Right ventricle myocardium superior (tissue), 1 donor: ENCODE results near the gene TTC7B. TPM values are rescaled to one million over a fixed set of nuclear protein-coding genes. Genes with fewer than 3 reads are reported as not detected.
"Not testable (repeated sequence)": the region's sequence is repeated elsewhere in the genome, so short reads cannot be mapped to it uniquely, and the experiment has no call there.

Source experiments
- ATAC-seq: fragments of 200-7000 bp; cut with Tn5 transposase; one replicate; pipeline ENCODE4 v1.9.1; 2020; ENCODE audit warnings: mild to moderate bottlenecking; ENCODE audit not compliant: poor library complexity
- DNase-seq: peaks from one replicate; pipeline ENCODE4 v3.0.0-alpha.2; 2020
- intact Hi-C: fragments of 100-400 bp; cut with DNase I; formaldehyde crosslinking; loops from one replicate; pipeline ENCODE4 v1.11.2; 2022
- total RNA-seq: library from RNA; stranded (reverse); fragmentation: NEBNext Ultra II Directional; extraction: Animal tissue kit (Norgen Biotek cat#: 25700); gene quantifications from one replicate; pipeline ENCODE4 v1.2.1, GENCODE V29; 2021
- donor health status: DM: no; HTN: yes; CAD: no; lungs with severe emphysema.

The TTC7B gene
- total RNA-seq, 1 donor from 2014 or later, result 60.3 TPM

DNA sequence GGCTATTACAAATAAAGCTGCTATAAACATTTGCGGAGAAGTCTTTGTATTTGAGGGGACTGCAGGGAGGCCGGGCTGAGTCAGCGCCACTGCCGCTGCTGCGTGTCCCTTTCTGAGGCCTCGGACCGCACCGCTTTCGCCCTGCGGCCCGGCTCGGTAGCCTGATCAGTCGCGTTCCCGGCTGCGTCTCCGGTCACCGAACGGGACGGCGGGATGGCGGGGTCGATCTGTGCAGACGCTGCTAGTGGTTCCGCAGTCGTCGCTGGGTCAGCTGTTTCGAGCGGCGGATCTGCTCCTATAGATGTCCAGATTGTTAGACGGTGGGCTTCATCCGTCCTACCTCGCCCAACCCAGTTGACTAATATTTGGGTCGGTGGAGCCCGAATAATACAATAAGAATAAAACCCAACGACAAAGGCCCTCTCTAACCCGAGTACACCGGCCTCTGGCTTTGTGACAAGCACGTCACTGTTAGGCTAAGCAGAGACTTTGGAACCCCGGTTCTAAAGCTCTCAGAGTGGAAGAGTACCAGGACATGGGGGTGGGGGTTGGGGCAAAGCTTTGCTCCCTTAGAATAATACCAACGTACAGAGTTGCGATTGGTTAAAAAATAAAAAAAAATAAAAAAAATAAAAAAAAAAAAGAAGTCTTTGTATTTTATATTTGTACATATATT is 290.7 kb downstream of the TTC7B start:
- ATAC-seq (peak; percentile 26), DNase-seq (peak; percentile 20)
- intact Hi-C loops, result not testable (repeated sequence)

DNA sequence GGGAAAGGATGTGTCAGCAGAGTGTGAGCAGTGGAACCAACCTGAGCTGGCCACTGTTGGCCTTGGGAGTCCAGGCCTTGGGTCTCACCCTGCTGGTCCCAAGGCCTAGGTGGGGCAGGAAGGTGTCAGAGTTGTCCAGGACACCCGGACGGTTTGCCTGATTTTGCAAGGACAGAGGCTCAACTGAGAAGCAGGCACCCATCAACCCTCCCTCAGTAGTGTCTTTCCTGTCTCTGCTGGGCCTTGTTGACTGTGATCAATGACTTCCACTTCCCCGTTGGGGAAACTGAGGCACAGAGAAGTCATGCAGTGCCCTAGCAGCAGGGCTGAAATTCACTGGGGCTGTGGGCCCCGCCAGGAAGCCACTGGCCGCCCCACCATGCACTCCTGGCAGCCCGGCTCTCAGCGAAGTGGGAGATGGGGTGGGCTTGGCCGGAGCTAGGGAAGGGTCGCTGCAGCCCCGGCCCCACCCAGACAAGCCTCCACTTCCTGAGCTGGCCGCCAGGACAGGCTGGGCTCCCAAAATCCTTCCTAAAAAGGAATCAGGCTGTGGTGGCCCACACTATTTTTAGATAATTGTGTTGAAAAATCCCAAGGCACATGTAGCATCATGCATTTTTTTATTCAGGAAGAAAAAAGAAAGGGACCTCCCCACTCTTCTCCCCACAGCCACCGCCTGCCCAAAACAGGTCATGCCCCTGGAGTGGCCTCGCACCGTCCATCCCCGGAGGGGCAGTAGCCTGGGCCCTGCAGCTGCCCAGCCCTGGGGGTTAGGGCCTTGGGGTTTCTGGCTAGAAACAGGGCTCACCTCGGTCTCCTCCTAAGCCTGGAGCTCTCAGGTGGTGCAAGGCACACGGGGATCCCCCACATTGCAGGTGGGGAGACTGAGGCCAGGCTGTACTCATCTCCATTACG is 292.0 kb downstream of the TTC7B start:
- intact Hi-C loops, result no loop called here

DNA sequence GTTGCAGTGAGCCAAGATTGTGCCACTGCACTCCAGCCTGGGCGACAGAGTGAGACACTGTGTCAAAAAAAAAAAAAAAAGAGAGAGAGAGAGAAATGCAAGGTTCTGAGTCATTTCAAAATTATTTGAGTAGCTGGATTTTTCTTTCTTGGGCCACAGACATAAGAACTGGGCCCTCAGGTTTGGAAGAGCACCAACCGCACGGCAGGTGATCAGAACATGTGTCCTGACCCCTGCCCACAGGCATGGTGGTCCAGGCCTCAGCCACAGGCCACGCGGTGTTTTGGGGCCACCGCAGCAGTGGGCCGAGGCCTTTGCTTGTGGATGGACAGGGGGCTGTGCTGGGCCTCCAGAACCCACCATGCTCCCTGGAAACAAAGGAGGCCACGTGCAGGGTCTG is 292.7 kb downstream of the TTC7B start:
- intact Hi-C loops, result no loop called here
- no peak for ATAC-seq

More for the DNA sequence above, 292.0 kb downstream of the TTC7B start:
- DNase-seq, result peak; percentile 34
- ATAC-seq, result no peak

DNA sequence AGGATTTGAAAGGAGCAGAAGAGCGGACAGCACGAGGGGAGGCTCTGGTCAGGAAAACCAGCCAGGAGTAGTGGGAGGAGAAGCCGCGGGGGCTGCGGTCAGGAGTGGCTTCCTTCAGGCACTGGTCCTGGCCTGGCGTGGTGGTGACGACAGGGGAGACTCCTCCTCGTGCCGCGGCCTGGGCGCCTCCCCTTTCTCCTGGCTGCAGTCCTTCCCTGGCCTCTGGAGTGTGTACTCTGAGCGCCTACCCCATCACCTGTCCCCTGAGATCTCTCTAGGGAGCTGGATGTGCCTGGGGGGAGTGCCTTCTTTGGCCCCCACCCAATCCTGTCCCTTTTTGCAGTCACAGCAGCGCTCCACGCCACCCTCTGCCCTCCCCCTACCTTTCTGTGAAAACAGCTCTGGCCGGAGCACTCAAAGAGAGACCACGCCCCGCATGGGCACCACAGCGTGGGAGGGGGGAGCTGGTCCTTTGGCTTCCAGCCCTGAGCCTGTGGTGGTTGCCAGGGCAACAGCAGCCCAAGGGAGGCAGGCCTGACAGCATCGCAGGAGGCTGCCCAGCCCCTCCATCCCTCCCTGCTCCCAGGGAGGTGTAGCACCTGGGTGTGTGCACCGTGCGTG is 293.5 kb downstream of the TTC7B start:
- intact Hi-C loops, result no loop called here
- ATAC-seq (peak; percentile 48), DNase-seq (peak; percentile 55)

More for the DNA sequence above, 292.7 kb downstream of the TTC7B start:
- DNase-seq, result peak; percentile 13

DNA sequence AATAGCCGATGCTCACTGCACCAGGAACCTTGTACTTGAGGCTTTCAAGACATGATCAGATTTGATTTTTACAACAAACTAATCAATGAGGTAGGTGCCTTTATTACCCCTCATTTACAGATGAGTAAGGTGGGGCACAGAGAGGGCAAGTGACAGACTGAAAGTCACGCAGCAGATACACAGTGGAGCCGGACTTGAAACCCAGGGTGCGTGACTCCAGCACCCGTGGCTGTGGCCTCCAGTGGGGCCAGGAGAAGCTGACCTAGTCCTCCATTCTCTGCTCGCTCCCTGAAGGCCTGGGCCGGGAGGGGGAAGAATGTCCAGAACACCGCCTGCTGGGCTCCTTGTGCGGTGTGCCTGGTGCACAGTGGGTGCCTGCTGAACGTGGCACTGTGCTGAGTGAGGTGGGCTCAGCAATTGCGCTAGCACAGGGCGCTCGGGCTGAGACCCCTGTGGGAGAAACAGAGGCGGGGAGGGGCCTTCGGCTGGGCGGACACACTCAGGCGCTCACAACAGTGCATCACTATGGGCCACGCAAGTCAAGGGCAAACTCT is 294.2 kb downstream of the TTC7B start:
- DNase-seq (peak; percentile 30), ATAC-seq (no peak)
- intact Hi-C loops, result no loop called here

DNA sequence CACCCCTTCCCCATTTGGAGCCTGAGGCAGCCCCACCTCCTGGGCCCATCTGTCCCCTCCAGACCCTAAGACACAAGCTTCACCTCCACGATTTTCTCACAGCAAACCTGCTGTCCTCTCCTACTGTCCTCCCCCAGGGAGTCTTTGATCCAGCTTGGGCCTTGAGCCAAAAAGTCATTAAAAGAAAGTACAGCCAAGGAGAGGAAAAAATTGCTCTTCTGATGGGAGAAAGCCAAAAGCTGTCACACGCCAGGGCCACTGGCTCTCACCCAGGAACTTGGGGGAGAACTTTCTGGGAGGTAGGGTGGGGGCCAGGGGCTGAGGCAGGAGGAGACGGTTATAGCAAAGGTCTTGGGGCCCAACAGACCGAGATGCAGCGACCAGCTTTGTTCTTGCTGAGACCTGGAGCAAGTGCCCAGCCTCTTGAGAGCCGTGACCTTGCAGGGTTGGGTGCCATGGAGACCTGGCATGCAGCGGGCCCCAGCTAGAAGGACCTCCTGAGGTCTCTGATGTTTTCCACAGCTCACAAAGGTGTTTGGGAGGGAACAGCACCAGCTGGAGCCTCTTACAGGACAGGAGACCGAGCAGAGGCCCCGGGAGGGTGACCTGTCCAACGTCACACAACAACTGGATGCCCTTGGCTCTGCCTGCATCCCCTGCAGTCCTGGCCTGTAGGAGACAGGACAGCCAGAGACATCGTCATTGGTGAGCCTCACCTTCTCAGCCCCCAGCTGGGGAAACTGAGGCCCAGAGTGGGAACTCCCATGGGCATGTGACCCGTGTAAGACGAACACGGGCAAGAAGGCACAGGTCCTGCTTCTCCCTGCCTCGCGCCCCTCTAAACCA is 294.9 kb downstream of the TTC7B start:
- ATAC-seq (peak; percentile 14), DNase-seq (peak; percentile 15)
- intact Hi-C loops, result no loop called here

DNA sequence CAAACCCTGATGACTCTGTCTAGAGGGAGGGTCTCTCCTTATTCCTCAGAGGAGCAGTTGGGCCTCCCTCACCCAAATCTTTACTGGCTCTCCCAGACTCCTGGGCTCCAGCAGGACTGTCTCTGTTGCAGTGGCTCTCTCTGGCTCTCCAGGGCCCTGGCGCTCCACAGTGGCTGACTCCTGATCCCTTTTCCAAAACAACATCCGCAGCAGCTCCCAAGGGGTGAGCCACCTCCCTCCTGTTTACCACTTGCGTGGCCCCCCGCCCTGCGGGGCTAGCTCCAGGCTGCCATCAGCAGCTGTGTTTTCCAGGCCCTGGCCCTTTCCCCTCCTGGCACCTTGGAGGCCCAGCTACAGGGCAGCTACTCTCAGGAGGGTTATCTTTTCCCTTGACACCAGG is 295.9 kb downstream of the TTC7B start:
- ATAC-seq, result no peak
- intact Hi-C loops, result no loop called here
- DNase-seq, result no peak

DNA sequence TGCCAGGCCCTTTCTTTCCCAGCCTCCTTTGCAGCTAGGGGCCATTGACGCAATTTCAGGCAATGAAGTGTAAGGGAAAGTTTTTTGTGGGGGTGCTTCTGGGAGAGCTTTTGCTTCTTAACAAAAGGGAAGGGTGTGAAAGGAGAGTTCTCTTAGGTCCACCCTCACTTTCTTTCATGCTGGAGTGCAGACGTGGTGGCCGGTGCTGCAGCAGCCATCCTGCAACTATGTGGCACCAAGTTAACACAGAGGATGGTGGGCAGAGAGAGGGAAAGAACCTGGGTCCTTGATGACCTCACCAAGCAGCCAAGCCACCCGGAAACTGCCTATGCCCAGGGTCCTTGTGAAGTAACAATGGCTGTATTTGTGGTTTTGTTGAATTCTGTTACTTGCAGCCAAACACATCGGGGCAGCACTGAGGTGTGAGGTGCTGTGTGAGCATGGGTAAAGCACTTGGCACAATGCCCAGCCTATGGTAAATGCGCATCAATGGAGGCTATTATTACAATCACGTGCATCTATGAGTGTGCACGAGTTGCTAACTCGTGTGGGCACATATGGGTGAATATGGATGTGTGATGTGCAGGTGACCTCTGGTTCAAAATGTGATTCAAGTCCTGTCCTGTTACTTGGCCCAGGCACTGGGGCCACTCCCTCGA is 296.8 kb downstream of the TTC7B start:
- ATAC-seq, result no peak
- DNase-seq, result no peak
- intact Hi-C loops, result loop anchor here (5.0 kb wide), 1 partner anchor 122 kb away; the partner anchor contains the start of gene CALM1

DNA sequence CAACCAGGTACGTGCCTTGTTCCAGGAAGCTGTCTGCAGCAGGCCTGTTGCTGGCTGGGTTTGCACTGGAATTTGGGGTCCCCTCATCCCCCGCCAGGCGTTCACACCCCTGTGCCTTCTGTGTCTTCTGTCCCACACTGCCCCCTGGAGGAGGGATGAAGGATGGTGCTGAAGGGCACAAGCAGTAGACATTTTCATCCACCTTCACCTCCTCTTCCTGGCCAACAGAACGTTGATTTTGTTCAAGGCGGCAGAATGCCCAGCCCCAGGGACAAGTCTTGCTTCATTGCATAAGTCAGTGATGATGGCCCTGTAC is 297.3 kb downstream of the TTC7B start:
- no peak for DNase-seq
- intact Hi-C loops, result loop anchor here (5.0 kb wide), 1 partner anchor 122 kb away; the partner anchor contains the start of gene CALM1
- no peak for ATAC-seq

DNA sequence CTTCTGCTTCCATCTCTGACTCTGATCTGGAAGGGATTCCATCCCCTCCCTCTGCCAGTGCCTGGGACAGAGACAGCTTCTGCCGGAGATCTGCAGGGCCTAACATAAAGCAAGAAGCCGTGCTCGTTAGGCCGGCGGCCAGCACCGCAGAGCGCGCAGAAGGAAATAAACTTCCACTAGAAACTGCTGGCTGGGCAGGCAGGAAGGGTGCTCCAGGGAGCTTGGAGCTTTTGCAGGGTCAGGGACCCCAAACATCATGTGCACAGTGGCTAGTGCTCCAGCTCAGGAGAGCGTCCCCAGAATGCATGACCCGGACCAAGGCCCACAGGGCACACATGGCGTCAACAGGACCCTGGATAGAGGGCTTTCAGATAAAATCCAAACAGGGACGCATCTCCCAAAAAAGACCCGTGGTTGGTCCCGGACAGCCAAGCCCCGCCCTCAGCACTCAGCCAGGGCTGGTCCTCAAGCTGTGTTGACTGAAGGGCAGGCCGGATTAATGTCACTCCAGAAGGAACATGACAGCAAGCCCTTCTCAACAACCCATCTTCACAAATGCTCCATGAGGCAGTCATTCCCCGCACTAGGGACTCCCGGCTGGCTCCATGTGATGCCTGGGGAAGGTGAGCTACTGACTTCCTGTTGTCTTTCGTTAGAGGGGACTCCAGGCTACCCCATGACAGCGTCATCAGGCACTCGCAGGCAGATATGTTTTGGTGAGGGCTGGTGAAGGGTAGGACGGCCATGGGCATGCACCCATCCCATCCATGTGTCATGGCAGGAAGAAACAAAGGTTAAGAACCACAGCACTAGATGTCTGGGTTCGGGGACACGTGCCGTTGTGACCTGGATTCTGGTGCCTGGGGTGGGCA is 297.9 kb downstream of the TTC7B start:
- intact Hi-C loops, result loop anchor here (5.0 kb wide), 1 partner anchor 121 kb away; the partner anchor contains the start of gene CALM1
- no peak for DNase-seq
- no peak for ATAC-seq

DNA sequence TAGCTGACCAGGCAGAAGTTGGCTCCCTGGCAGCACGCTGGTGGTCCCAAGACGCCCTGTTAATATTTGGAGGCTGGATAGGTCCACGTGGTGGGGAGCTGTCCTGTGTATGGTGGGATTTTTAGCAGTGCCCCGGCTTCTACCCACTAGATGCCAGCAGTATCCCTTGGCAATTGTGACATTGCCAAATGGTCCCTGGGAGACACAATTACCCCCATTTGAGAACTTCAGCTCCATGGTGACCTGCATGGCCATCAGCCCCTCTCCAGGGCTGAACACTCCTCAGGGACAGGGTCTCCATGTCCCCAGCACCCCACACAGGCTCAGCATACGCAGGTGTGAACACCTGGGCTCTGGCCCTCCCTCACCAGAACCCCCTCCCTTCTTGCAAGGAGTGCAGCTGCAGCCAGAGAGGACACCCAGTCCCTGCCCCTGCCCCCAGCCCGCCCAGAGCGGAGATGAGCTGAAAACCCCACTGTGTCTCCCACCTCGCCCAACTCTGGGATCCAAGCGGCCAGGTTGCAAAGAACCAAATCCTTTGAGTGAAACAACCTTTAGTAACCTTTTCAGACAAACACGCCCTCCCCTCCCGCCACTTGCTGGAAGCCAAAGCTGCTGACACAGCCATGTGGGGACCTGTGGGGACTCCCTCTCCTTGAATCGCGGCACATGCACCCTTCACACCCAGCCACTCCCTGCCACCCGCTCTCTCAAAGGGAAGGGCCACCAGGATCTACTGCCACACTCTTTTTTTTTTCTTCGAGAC is 299.0 kb downstream of the TTC7B start:
- intact Hi-C loops, result loop anchor here (5.0 kb wide), 1 partner anchor 120 kb away; the partner anchor contains the start of gene CALM1
- ATAC-seq (no peak), DNase-seq (no peak)

DNA sequence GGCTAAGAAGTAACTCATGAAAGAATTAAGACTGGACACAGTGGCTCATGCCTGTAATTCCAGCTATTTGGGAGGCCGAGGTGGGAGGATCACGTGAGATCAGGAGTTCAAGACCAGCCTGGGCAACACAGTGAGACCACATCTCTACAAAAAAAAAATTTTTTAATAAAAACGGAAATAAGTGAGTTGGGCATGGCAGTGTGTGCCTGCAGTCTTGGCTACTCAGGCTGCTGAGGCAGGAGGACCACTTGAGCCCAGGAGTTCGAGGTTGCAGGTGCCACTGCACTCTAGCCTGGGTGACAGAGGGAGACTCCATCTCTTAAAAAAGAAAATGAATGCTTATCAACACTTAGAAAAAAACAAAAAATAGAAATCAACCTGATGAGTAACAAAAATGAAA is 301.7 kb downstream of the TTC7B start:
- ATAC-seq (no peak), DNase-seq (no peak)
- intact Hi-C loops, result loop anchor here (5.0 kb wide), 1 partner anchor 63 kb away; no protein-coding TSS in a partner anchor

DNA sequence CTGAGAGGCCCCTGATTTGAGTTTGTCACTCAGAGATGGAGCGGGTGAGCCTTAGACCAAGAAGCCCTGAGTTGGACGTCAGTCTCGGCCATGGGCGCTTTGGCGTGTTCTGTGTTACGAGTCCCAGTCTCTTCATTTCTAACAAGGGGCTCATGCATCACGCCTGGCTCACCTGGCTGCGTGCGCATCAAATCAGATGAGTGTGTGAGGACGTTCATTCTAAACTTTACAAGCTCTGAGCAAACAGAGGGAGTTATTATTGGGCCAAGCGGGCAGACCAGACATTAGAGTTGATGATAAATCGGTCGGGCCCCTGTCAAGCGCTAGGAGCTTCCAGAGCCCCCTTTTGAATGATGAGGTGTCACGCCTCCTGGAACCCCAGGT is 302.2 kb downstream of the TTC7B start:
- ATAC-seq, result no peak
- DNase-seq, result no peak
- intact Hi-C loops, result loop anchor here (5.0 kb wide), 1 partner anchor 63 kb away; no protein-coding TSS in a partner anchor

DNA sequence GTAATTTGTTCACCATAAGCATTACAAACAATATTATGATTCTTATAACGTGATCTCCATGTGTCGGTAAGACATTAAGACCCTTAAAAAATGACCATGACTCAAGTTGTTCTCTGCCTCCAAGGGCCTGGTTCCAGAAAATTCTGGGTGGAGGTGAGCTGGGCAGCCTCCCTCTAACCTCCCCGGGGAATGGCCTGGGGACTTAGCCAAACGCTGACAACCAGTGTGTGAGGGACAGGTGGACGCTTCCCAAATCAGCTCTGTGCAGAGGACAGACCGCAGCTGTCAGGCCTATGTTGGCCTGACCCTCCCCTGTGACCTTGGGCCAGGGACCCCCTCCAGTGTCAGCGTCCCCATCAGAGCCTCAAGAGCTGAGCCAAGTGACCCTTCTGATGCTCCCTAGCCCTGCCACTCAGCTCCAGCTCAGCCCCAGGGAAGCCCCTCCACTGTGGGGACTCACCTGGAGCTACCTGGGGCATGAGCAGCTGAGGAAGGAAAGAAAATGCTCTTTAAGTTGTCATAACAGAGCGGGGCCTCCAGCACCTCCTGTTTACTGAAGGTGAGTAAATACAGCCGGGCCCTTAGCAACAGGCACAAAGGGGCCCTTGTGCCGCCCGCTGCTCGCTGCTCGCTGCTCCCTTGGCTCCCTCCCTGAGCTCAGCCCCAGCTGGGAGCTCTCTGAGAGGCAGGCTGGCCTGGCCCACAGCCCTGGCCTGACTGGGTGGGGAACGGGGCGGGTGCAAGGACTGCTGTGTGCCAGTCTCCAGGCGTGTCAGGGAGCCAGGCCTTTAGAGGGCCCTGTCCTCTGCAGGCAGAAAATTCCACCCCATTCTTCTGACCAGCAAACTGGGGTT is 302.8 kb downstream of the TTC7B start:
- intact Hi-C loops, result loop anchor here (5.0 kb wide), 1 partner anchor 64 kb away; no protein-coding TSS in a partner anchor
- ATAC-seq, result peak; percentile 89
- DNase-seq, result peak; percentile 91
